Measurements from ENCODE around the gene ZGPAT.

DNA sequence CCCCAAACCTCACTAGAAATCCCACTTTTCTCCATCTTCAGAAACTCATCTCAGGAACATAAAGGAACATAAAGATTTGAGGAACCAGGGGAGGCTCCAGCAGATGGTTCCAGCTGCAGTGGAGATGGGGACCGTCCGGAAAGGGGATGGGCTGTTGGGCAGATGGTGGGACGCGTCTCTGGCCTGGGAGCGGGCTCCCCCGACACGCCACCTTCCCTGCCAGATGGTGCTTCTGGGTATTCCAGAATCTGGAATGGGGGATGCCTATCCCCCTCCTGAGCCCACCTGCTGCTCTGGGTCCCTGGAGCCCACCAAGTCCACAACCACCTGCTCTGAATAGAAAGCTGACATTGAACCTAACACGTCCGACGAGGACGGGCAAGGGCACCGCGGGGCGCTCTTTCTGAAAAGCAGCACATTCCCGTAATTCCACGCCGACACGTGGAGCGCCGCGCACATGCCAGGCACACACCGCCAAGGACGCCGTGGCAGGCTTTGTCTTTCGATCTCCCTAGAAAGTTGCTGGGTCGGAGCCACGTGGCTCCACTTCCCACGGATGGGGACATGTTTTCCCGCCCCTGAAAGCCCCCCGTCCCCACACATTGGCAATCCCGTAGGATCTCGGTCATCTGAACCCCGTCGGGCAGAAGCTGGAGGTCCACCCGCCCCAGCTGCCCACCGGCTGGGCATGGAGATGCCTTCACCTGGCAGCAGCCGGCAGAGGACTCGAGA lies 59.0 kb downstream of the ZGPAT start:
- no peak for TF ChIP-seq CTCF (IDR thresholded peaks at IDR 0.05)
- TF ChIP-seq EZH2 (IDR thresholded peaks at IDR 0.05; ENCODE audit: borderline replicate concordance, insufficient read depth, low read depth, low read length, poor library complexity, severe bottlenecking): no peak
